Central memory CD8-positive, alpha-beta T cell (primary cell): Measurements from ENCODE around the gene WASHC2C.
A peak's percentile ranks its signal among the peaks of the same experiment; 100 is the strongest.
"Not testable (repeated sequence)": the region's sequence is repeated elsewhere in the genome, so short reads cannot be mapped to it uniquely, and the experiment has no call there.

Source experiments
- ATAC-seq: fragments of 150-1000 bp; cut with Tn5 transposase; replicated peaks from 2 replicates; pipeline ENCODE4 v1.10.0; 2022; ENCODE audit warnings: mild to moderate bottlenecking, moderate FRiP score, moderate number of reproducible peaks; ENCODE audit not compliant: poor library complexity, severe bottlenecking; ENCODE audit errors: extremely low read depth
- DNase-seq, 2 donors: peaks; one replicate each; pipeline ENCODE4 v3.0.0; 2021; ENCODE audit warnings: low spot score in 2 of 2
- H3K27ac Mint-ChIP-seq: one replicate; pipeline ENCODE4 v1.8.0; 2022; ENCODE audit warnings: low read depth, mild to moderate bottlenecking, moderate library complexity, mixed read lengths
- H3K27me3 Mint-ChIP-seq: one replicate; pipeline ENCODE4 v1.8.0; 2022; ENCODE audit warnings: mixed read lengths
- H3K36me3 Mint-ChIP-seq: one replicate; pipeline ENCODE4 v1.8.0; 2022; ENCODE audit warnings: mild to moderate bottlenecking, moderate library complexity, mixed read lengths; ENCODE audit not compliant: insufficient read depth
- H3K4me1 Mint-ChIP-seq: one replicate; pipeline ENCODE4 v1.8.0; 2022; ENCODE audit warnings: mixed read lengths
- H3K4me3 Mint-ChIP-seq: one replicate; pipeline ENCODE4 v1.8.0; 2022; ENCODE audit warnings: mild to moderate bottlenecking, moderate library complexity, mixed read lengths
- H3K9me3 Mint-ChIP-seq: one replicate; pipeline ENCODE4 v1.8.0; 2022; ENCODE audit warnings: mixed read lengths

Gene WASHC2C

DNA sequence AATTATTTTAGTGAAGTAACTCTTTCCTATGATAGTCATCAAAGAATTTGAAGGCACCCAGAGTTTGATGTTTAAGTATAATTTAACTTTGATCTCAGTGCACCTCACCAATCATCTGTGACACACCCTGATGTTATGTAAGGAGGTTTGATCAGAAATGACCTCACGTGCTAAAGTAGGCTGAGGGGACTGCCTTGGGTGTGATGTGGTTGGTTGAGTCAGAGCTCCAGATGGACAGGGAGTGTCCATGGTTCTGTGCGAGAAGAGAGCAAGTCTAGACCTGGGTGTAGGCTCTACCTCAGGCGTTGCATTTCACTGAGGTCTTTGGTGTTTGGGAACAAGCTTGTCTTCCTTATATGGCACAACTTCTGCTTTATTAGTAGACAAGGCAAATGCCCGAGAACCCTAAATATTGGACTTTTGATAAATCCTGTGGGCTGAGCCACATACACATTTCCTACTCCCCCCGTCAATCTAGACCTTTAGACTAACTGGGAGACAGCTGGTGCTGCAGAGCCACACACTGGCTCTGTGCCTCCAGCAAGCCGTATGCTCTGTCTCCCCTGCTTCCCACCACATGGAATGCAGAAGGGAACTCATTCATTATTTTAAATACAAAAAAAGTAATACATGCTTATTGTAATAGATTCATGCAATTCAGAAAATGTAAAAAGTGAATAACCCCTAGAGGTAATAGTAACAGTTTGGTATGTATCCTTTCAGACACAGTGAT is 63.8 kb downstream of the WASHC2C start:
- H3K9me3 Mint-ChIP-seq, H3K4me1 Mint-ChIP-seq, DNase-seq, H3K27ac Mint-ChIP-seq, H3K4me3 Mint-ChIP-seq, H3K27me3 Mint-ChIP-seq, ATAC-seq: not testable (repeated sequence)
- peaks cover 40% of the 10 kb centered on the region for H3K36me3 Mint-ChIP-seq

DNA sequence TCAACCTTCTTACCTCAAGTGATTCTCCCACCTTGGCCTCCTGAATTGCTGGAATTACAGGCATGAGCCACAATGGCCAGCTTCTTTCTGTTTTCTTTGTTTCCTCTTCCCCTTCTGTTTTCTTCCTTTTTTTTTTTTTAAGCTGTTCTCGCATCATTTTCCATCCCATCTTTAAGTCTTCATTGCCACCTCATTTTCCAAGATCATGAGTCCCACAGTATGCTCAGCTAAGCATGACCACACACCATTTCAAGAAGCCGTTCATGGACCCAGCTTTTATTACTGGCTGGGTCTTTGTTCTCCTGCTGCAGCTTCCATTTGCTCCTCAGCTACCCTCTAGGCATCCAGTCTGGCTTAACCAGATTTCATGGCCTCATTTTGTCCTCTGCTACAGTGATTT is 67.7 kb downstream of the WASHC2C start:
- peaks cover 23% of the 10 kb centered on the region for H3K36me3 Mint-ChIP-seq
- H3K9me3 Mint-ChIP-seq, H3K4me3 Mint-ChIP-seq, ATAC-seq, H3K4me1 Mint-ChIP-seq, H3K27ac Mint-ChIP-seq, H3K27me3 Mint-ChIP-seq, DNase-seq: not testable (repeated sequence)

GRCh38 chr10:45803060-45804010 is 76.3 kb downstream of the WASHC2C start:
- not testable (repeated sequence) for H3K36me3 Mint-ChIP-seq, H3K4me1 Mint-ChIP-seq, H3K9me3 Mint-ChIP-seq, H3K4me3 Mint-ChIP-seq, ATAC-seq, H3K27ac Mint-ChIP-seq, DNase-seq
- peaks cover 21% of the 10 kb centered on the region for H3K27me3 Mint-ChIP-seq

DNA sequence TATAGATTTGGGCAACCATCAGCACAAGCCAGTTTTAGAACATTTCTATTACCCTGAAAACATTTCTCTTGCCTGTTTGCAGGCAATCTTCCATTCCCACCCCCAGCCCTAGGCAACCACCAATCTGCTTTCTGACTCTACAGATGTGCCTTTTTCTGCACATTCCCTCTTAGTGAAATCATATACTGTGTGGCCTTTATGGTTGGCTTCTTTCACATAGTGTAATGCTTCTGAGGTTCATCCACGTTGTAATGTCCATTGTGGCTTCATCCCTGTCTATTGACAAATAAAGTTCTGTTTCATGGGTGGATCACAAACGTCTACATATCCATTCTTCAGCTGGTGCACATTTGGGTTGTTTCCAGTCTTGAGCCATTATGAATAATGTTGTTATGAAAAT is 77.9 kb downstream of the WASHC2C start:
- not testable (repeated sequence) for H3K27ac Mint-ChIP-seq, ATAC-seq, DNase-seq, H3K9me3 Mint-ChIP-seq, H3K4me1 Mint-ChIP-seq, H3K36me3 Mint-ChIP-seq, H3K4me3 Mint-ChIP-seq
- peaks cover 21% of the 10 kb centered on the region for H3K27me3 Mint-ChIP-seq

GRCh38 chr10:45809837-45810236 is 82.8 kb downstream of the WASHC2C start:
- Mint-ChIP-seq H3K27me3 (peaks cover 21% of the 10 kb centered on the region), H3K9me3 (no peaks in the 10 kb centered on the region), H3K4me1 (no peaks in the 10 kb centered on the region), H3K27ac (no peak overlapping the region), H3K36me3 (no peaks in the 10 kb centered on the region), H3K4me3 (no peak overlapping the region)
- no peak for ATAC-seq
- DNase-seq, result no peak

DNA sequence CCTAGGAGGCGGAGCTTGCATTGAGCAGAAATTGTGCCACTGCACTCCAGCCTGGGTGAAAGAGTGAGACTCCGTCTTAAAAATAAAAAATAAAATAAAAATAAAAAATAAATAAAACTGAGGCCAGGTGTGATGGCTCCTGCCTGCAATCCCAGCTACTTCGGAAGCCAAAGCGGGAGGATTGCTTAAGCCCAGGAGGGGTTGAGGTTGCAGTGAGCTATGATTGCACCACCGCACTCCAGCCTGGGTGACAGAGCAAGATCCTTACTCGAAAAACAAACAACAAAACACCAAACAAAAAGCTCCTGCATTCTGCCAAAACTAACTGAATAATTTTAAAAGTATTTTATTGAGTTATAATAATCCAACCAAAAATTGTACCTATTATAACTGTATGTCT is 84.0 kb downstream of the WASHC2C start:
- H3K27ac Mint-ChIP-seq, result no peak overlapping the region
- peaks cover 21% of the 10 kb centered on the region for H3K27me3 Mint-ChIP-seq
- no peak overlapping the region for H3K4me3 Mint-ChIP-seq
- no peaks in the 10 kb centered on the region for H3K9me3 Mint-ChIP-seq
- ATAC-seq (no peak), DNase-seq (no peak)
- H3K36me3 Mint-ChIP-seq, result no peaks in the 10 kb centered on the region
- H3K4me1 Mint-ChIP-seq, result no peaks in the 10 kb centered on the region

DNA sequence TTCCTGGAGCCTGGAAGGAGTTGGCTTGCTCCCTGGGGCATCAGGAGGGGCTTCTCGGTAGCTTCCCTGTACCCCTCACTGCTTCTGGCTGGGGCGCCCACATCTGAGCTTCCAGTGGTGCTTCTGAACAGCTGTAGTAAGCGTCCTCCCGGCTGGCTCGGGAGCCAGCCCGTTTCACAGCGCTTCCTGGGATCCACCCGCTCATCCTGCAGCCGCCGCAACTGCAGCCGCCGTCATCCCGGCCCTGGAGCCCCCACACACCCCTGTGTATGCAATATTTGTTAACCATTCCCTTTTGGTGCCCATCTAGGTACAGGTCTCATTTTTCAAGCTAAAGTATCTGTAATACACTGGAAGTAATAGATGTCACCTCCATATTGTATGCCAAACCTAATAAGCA is 85.9 kb downstream of the WASHC2C start:
- H3K9me3 Mint-ChIP-seq, ATAC-seq, H3K27ac Mint-ChIP-seq, H3K27me3 Mint-ChIP-seq, H3K4me1 Mint-ChIP-seq, H3K4me3 Mint-ChIP-seq, DNase-seq, H3K36me3 Mint-ChIP-seq: not testable (repeated sequence)

- DNase-seq, H3K4me1 Mint-ChIP-seq, H3K4me3 Mint-ChIP-seq, H3K9me3 Mint-ChIP-seq, ATAC-seq, H3K27me3 Mint-ChIP-seq, H3K36me3 Mint-ChIP-seq: not testable (repeated sequence)
- H3K27ac Mint-ChIP-seq, result peak overlapping the region; percentile 51
Observed at GRCh38 chr10:45814146-45814545, 87.1 kb downstream of the WASHC2C start.

- H3K27me3 Mint-ChIP-seq, result no peaks in the 10 kb centered on the region
- no peaks in the 10 kb centered on the region for H3K9me3 Mint-ChIP-seq
- ATAC-seq, result no peak
- no peak for DNase-seq
- no peaks in the 10 kb centered on the region for H3K4me1 Mint-ChIP-seq
- H3K36me3 Mint-ChIP-seq, result no peaks in the 10 kb centered on the region
- no peak overlapping the region for H3K4me3 Mint-ChIP-seq
- H3K27ac Mint-ChIP-seq, result no peak overlapping the region
Observed at GRCh38 chr10:45817130-45817859, 90.2 kb downstream of the WASHC2C start.

- no peak for ATAC-seq
- no peaks in the 10 kb centered on the region for H3K9me3 Mint-ChIP-seq
- H3K4me1 Mint-ChIP-seq, result no peaks in the 10 kb centered on the region
- H3K27ac Mint-ChIP-seq, result no peak overlapping the region
- H3K36me3 Mint-ChIP-seq, result no peaks in the 10 kb centered on the region
- H3K27me3 Mint-ChIP-seq, result no peaks in the 10 kb centered on the region
- H3K4me3 Mint-ChIP-seq, result no peak overlapping the region
- DNase-seq, result no peak
Observed at GRCh38 chr10:45817912-45818311, 90.8 kb downstream of the WASHC2C start.

DNA sequence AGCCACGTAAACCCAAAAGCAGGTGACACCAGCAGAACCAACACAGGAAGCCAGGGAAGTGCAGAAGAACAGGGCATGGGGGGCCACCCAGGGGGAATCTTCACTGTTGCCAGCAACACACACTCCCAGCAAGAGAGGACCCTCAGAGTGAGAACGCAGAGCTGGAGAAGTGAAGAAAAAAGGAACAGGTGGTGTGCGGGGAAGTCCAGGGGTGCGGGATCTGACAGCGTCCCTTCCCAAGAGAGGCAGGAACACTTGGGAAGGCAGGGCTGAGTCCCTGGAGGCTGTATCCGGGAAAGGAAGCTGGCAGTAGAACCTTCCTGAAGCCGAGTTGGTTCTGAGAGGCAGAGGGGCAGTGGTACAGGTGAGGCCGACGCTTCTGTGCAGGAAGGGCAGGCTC is 92.5 kb downstream of the WASHC2C start:
- DNase-seq, result no peak
- no peaks in the 10 kb centered on the region for H3K36me3 Mint-ChIP-seq
- H3K4me1 Mint-ChIP-seq, result no peaks in the 10 kb centered on the region
- no peaks in the 10 kb centered on the region for H3K9me3 Mint-ChIP-seq
- no peak overlapping the region for H3K4me3 Mint-ChIP-seq
- H3K27ac Mint-ChIP-seq, result no peak overlapping the region
- no peak for ATAC-seq
- H3K27me3 Mint-ChIP-seq, result no peaks in the 10 kb centered on the region

DNA sequence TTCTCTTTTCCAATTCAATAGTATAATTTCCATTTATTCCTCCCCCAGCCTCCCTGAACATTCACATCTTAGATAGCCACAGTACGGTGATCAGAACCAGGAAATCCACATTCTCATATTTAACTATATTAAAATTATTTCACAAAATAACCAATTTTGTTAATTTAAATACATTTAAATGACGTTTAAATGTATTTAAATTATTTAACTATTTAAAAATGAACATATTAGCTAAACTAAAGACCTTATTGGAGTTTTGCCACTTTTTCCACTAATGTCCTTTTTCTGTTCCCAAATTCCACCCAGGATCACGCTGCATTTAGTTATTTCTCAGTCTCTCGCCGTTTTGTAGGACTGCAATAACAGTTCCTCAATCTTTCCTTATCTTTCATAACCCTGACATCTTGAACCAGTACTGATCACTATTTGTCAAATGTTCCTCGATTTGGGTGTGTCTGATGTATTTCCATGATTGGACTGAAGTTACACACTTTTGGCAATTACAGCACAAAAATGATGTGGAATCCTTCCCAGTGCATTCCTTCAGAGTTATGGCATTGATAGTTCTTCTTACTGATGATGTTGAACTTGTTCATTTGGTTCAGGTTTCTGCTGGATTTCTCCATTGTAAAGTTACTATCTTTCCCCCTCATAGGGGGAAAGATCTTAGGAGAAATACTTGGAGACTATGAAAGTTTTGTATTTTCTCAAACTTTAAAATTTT is 93.2 kb downstream of the WASHC2C start:
- not testable (repeated sequence) for DNase-seq, H3K36me3 Mint-ChIP-seq, H3K4me1 Mint-ChIP-seq, H3K9me3 Mint-ChIP-seq, ATAC-seq, H3K27ac Mint-ChIP-seq, H3K27me3 Mint-ChIP-seq, H3K4me3 Mint-ChIP-seq
